HPDE6-E6E7 (cell line): ENCODE data around the gene P2RY6.
"Not testable (repeated sequence)": the region's sequence is repeated elsewhere in the genome, so short reads cannot be mapped to it uniquely, and the experiment has no call there.

Experiments
- DNase-seq: peaks from one replicate; pipeline ENCODE4 v3.0.0; 2011; ENCODE audit warnings: missing footprints; ENCODE audit errors: extremely low spot score

Gene P2RY6

GRCh38 chr11:73271936-73272679 is at the start of gene P2RY6:
P2RY6 (plus strand) TSS chr11:73272338; CDS start chr11:73296519, 24,181 bp downstream.
- peak; percentile 56 for DNase-seq

- DNase-seq: no peak
Measured at GRCh38 chr11:73223998-73224730, 48.0 kb upstream of the P2RY6 start.

GRCh38 chr11:73225001-73225686 is 47.0 kb upstream of the P2RY6 start:
- DNase-seq: no peak

GRCh38 chr11:73225851-73226250 is 46.3 kb upstream of the P2RY6 start:
- DNase-seq: no peak

GRCh38 chr11:73226297-73227006 is 45.7 kb upstream of the P2RY6 start:
- no peak for DNase-seq

GRCh38 chr11:73227571-73228211 is 44.4 kb upstream of the P2RY6 start:
- DNase-seq: peak; percentile 93

GRCh38 chr11:73228268-73229134 is 43.6 kb upstream of the P2RY6 start:
- DNase-seq: no peak

- DNase-seq: no peak
Measured at GRCh38 chr11:73229321-73229895, 42.7 kb upstream of the P2RY6 start.

GRCh38 chr11:73229896-73230875 is 42.0 kb upstream of the P2RY6 start:
- no peak for DNase-seq

- no peak for DNase-seq
Measured at GRCh38 chr11:73230931-73231330, 41.2 kb upstream of the P2RY6 start.

- DNase-seq: not testable (repeated sequence)
Measured at GRCh38 chr11:73232487-73232886, 39.7 kb upstream of the P2RY6 start.

- DNase-seq: no peak
Measured at GRCh38 chr11:73233211-73233610, 38.9 kb upstream of the P2RY6 start.

GRCh38 chr11:73233692-73234470 is 38.3 kb upstream of the P2RY6 start:
- no peak for DNase-seq

- no peak for DNase-seq
Measured at GRCh38 chr11:73234471-73235181, 37.5 kb upstream of the P2RY6 start.

- DNase-seq: no peak
Measured at GRCh38 chr11:73235236-73235786, 36.8 kb upstream of the P2RY6 start.

- no peak for DNase-seq
Measured at GRCh38 chr11:73236205-73236765, 35.9 kb upstream of the P2RY6 start.

- DNase-seq: peak; percentile 51
Measured at GRCh38 chr11:73236854-73237253, 35.3 kb upstream of the P2RY6 start.
